H9 (cell line): Measurements from ENCODE around the gene RANBP17. TPM values are rescaled to one million over a fixed set of nuclear protein-coding genes. Genes with fewer than 3 reads are reported as not detected.
A peak's percentile ranks its signal among the peaks of the same experiment; 100 is the strongest.

Experiments used
- DNase-seq: peaks from one replicate; pipeline ENCODE4 v3.0.0-alpha.2; 2017
- H2AFZ ChIP-seq: one replicate; pipeline ENCODE4 v1.6.1; 2013; ENCODE audit warnings: mild to moderate bottlenecking, low read length, control low read depth, moderate library complexity
- H2AK5ac ChIP-seq: 2 replicates; pipeline ENCODE4 v1.6.1; 2013; ENCODE audit warnings: low read length, control low read depth, mixed read lengths; ENCODE audit not compliant: insufficient read length
- H2BK120ac ChIP-seq: one replicate; pipeline ENCODE4 v1.6.1; 2013; ENCODE audit warnings: low read depth, mild to moderate bottlenecking, low read length, control low read depth, inconsistent platforms; ENCODE audit not compliant: poor library complexity, severe bottlenecking
- H2BK12ac ChIP-seq: 2 replicates; pipeline ENCODE4 v1.6.1; 2013; ENCODE audit warnings: low read length, control low read depth, mixed read lengths, low read depth; ENCODE audit not compliant: insufficient read length
- H2BK15ac ChIP-seq: 2 replicates; pipeline ENCODE4 v1.6.1; 2013; ENCODE audit warnings: low read depth, low read length, control low read depth
- H2BK20ac ChIP-seq: one replicate; pipeline ENCODE4 v1.6.1; 2013; ENCODE audit warnings: low read depth, mild to moderate bottlenecking, low read length, control low read depth, inconsistent platforms; ENCODE audit not compliant: poor library complexity, severe bottlenecking
- H2BK5ac ChIP-seq: 2 replicates; pipeline ENCODE4 v1.6.1; 2013; ENCODE audit warnings: low read length, control low read depth, mixed read lengths; ENCODE audit not compliant: insufficient read length
- H3K14ac ChIP-seq: 2 replicates; pipeline ENCODE4 v1.6.1; 2013; ENCODE audit warnings: low read length, control low read depth; ENCODE audit not compliant: insufficient read depth
- H3K18ac ChIP-seq: 2 replicates; pipeline ENCODE4 v1.6.1; 2013; ENCODE audit warnings: low read depth, mild to moderate bottlenecking, mixed read lengths, low read length, control low read depth; ENCODE audit not compliant: insufficient read length
- H3K23ac ChIP-seq: 2 replicates; pipeline ENCODE4 v1.6.1; 2013; ENCODE audit warnings: low read length, control low read depth, mixed read lengths, low read depth; ENCODE audit not compliant: insufficient read length
- H3K23me2 ChIP-seq: 2 replicates; pipeline ENCODE4 v1.6.1; 2013; ENCODE audit warnings: low read depth, mild to moderate bottlenecking, mixed read lengths, low read length, control low read depth; ENCODE audit not compliant: insufficient read length, poor library complexity, severe bottlenecking
- H3K27ac ChIP-seq: 2 replicates; pipeline ENCODE4 v1.5.1; 2013; ENCODE audit warnings: low read length, control low read depth, mixed read lengths, low read depth; ENCODE audit not compliant: insufficient read length
- H3K27me3 ChIP-seq: 2 replicates; pipeline ENCODE4 v1.6.1; 2013; ENCODE audit warnings: low read length, control low read depth, inconsistent platforms; ENCODE audit not compliant: insufficient read depth
- H3K4ac ChIP-seq: 2 replicates; pipeline ENCODE4 v1.6.1; 2013; ENCODE audit warnings: low read depth, mild to moderate bottlenecking, control low read depth, inconsistent platforms, low read length, moderate library complexity
- H3K4me1 ChIP-seq: 2 replicates; pipeline ENCODE4 v1.6.1; 2013; ENCODE audit warnings: low read length, control low read depth, inconsistent platforms; ENCODE audit not compliant: insufficient read depth
- H3K4me2 ChIP-seq: 2 replicates; pipeline ENCODE4 v1.6.1; 2013; ENCODE audit warnings: low read length, control low read depth, mixed read lengths; ENCODE audit not compliant: insufficient read length, insufficient read depth
- H3K56ac ChIP-seq: 2 replicates; pipeline ENCODE4 v1.6.1; 2013; ENCODE audit warnings: low read depth, mild to moderate bottlenecking, mixed read lengths, low read length, control low read depth; ENCODE audit not compliant: insufficient read length
- H3K79me1 ChIP-seq: 2 replicates; pipeline ENCODE4 v1.6.1; 2013; ENCODE audit warnings: low read depth, mild to moderate bottlenecking, moderate library complexity, low read length, control low read depth, inconsistent platforms; ENCODE audit not compliant: insufficient read depth, poor library complexity, severe bottlenecking
- H3K79me2 ChIP-seq: 2 replicates; pipeline ENCODE4 v1.6.1; 2013; ENCODE audit warnings: low read length, control low read depth, inconsistent platforms; ENCODE audit not compliant: insufficient read depth
- H3K9ac ChIP-seq: 2 replicates; pipeline ENCODE4 v1.6.1; 2013; ENCODE audit warnings: low read length, control low read depth, mixed read lengths; ENCODE audit not compliant: insufficient read length; ENCODE audit errors: extremely low read depth
- H3K9me3 ChIP-seq: one replicate; pipeline ENCODE4 v1.6.1; 2013; ENCODE audit warnings: low read depth, low read length, inconsistent platforms; ENCODE audit not compliant: control insufficient read depth
- H3T11ph ChIP-seq: one replicate; pipeline ENCODE4 v1.6.1; 2013; ENCODE audit warnings: mild to moderate bottlenecking, low read length, control low read depth, inconsistent platforms
- H4K20me1 ChIP-seq: one replicate; pipeline ENCODE4 v1.6.1; 2013; ENCODE audit not compliant: control insufficient read depth, insufficient read length, insufficient read depth
- H4K5ac ChIP-seq: 2 replicates; pipeline ENCODE4 v1.6.1; 2013; ENCODE audit warnings: low read depth, mild to moderate bottlenecking, mixed read lengths, low read length, control low read depth; ENCODE audit not compliant: insufficient read length
- H4K8ac ChIP-seq: replicated peaks from 2 replicates; pipeline ENCODE4 v1.6.1; 2013; ENCODE audit warnings: low read length, control low read depth, mixed read lengths, low read depth; ENCODE audit not compliant: insufficient read length
- H4K91ac ChIP-seq: 2 replicates; pipeline ENCODE4 v1.6.1; 2013; ENCODE audit warnings: low read depth, mild to moderate bottlenecking, moderate library complexity, mixed read lengths, low read length, control low read depth; ENCODE audit not compliant: insufficient read length
- H3K27ac Mint-ChIP-seq, 3 experiments: 2 replicates in 2 of 3; 3 replicates in 1 of 3; pipeline ENCODE4 v1.8.0; 2020 to 2021; ENCODE audit warnings: mixed read lengths in 3 of 3, mild to moderate bottlenecking in 1 of 3, moderate library complexity in 1 of 3
- H3K27me3 Mint-ChIP-seq: 2 replicates; pipeline ENCODE4 v1.8.0; 2021; ENCODE audit warnings: low read depth, mild to moderate bottlenecking, moderate library complexity, mixed read lengths
- H3K36me3 Mint-ChIP-seq, 3 experiments: 2 replicates in 2 of 3; 3 replicates in 1 of 3; pipeline ENCODE4 v1.8.0; 2020 to 2021; ENCODE audit warnings: low read depth in 3 of 3, mixed read lengths in 3 of 3; ENCODE audit not compliant: insufficient read depth in 1 of 3
- H3K4me1 Mint-ChIP-seq, 2 experiments: 2 replicates each; pipeline ENCODE4 v1.8.0; 2020; ENCODE audit warnings: mixed read lengths in 2 of 2
- H3K4me3 Mint-ChIP-seq, 2 experiments: 2 replicates in 1 of 2; 3 replicates in 1 of 2; pipeline ENCODE4 v1.8.0; 2020 to 2021; ENCODE audit warnings: mild to moderate bottlenecking in 2 of 2, mixed read lengths in 2 of 2, moderate library complexity in 1 of 2
- H3K9me3 Mint-ChIP-seq, 2 experiments: 2 replicates in 1 of 2; 3 replicates in 1 of 2; pipeline ENCODE4 v1.8.0; 2020; ENCODE audit warnings: mild to moderate bottlenecking in 2 of 2, mixed read lengths in 2 of 2, moderate library complexity in 1 of 2
- whole genome bisulfite sequencing: extraction: QIAGEN DNeasy Blood & Tissue Kit; methylation state at CpG from one replicate; pipeline ENCODE4 v1.1.7; 2013; ENCODE audit warnings: missing lambda C conversion rate, low lambda C conversion rate, mixed read lengths; ENCODE audit not compliant: insufficient read length; ENCODE audit errors: extremely low coverage; 5-methylcytosine and 5-hydroxymethylcytosine counted together
- total RNA-seq: library from RNA; stranded (reverse); gene quantifications from 2 replicates; pipeline ENCODE4 v1.2.1, GENCODE V29; 2021
- TF ChIP-seq, protein P1 (sequence below): fragments of 200-600 bp; sonication (generic); conservative IDR thresholded peaks from 3 replicates; pipeline ENCODE4 v1.8.0; 2021; ENCODE audit warnings: antibody characterized with exemption, mild to moderate bottlenecking

The RANBP17 gene
- total RNA-seq, 1 experiment from 2014 or later, result 16.5 TPM

DNA sequence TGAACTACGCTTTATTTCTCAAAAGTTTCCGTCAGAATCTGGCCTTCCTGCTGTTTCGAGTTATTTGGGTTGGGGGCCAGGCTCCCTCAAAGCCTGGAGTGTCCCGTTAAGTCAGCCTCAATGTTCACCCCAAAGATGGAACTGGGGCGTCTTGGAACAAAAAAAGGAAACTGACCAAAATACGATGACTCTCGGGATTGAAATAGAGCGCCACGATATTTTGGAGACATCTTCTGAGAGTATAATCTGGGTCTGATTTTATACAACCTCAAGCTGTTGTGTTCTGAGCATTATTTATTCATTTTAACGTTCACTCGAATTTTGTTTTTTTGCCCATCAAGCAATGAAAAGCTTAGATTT is 475.4 kb downstream of the RANBP17 start:
- H3K27me3 ChIP-seq, result peaks cover 9% of the 10 kb centered on the region; the same call in 1 of the 2 replicates

More for the DNA sequence above, 475.4 kb downstream of the RANBP17 start:
- Histone ChIP-seq H3K9ac (no peak overlapping the region), H3K23ac (no peak overlapping the region), H3K56ac (no peak overlapping the region), H3K14ac (no peak overlapping the region), H3K79me2 (no peaks in the 10 kb centered on the region), H2BK5ac (no peak overlapping the region), H4K5ac (no peak overlapping the region), H3K9me3 (no peaks in the 10 kb centered on the region), H2AK5ac (no peak overlapping the region), H2BK20ac (no peak overlapping the region), H3K23me2 (no peaks in the 10 kb centered on the region), H4K8ac (no peak overlapping the region), H2BK12ac (no peak overlapping the region), H2AFZ (no peak overlapping the region), H3T11ph (no peak overlapping the region), H2BK120ac (no peak overlapping the region), H4K91ac (no peak overlapping the region), H3K18ac (no peak overlapping the region), H3K4me1 (no peaks in the 10 kb centered on the region), H3K79me1 (no peaks in the 10 kb centered on the region), H3K27ac (no peak overlapping the region), H4K20me1 (no peaks in the 10 kb centered on the region), H3K4me2 (peak overlapping the region; percentile 57), H2BK15ac (no peak overlapping the region), H3K4ac (no peak overlapping the region)
- TF ChIP-seq, protein P1, sequence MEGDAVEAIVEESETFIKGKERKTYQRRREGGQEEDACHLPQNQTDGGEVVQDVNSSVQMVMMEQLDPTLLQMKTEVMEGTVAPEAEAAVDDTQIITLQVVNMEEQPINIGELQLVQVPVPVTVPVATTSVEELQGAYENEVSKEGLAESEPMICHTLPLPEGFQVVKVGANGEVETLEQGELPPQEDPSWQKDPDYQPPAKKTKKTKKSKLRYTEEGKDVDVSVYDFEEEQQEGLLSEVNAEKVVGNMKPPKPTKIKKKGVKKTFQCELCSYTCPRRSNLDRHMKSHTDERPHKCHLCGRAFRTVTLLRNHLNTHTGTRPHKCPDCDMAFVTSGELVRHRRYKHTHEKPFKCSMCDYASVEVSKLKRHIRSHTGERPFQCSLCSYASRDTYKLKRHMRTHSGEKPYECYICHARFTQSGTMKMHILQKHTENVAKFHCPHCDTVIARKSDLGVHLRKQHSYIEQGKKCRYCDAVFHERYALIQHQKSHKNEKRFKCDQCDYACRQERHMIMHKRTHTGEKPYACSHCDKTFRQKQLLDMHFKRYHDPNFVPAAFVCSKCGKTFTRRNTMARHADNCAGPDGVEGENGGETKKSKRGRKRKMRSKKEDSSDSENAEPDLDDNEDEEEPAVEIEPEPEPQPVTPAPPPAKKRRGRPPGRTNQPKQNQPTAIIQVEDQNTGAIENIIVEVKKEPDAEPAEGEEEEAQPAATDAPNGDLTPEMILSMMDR, result 0 out of 3 replicates have a peak, but pooled peaks have one; percentile 3
- peak overlapping the region in 1 of 2 experiments; percentile 62; a peak in 1 of 5 replicates for H3K4me3 Mint-ChIP-seq
- no peaks in the 10 kb centered on the region for H3K9me3 Mint-ChIP-seq
- H3K27ac Mint-ChIP-seq, result no peak overlapping the region
- peaks cover 62% of the 10 kb centered on the region for H3K27me3 Mint-ChIP-seq
- no CpG with 5 or more reads among the region's 11 CpGs for WGBS
- no peak for DNase-seq
- H3K4me1 Mint-ChIP-seq, result peaks cover 0 to 6% of the 10 kb centered on the region in 2 experiments; a peak in 2 of 4 replicates
- no peaks in the 10 kb centered on the region for H3K36me3 Mint-ChIP-seq
